K562 (cell line): Measurements from ENCODE around the gene ECT2. TPM values are rescaled to one million over a fixed set of nuclear protein-coding genes. Genes with fewer than 3 reads are reported as not detected.

ENCODE experiments used
- RAD21 ChIP-seq, 2 experiments: fragments of 250-450 bp in 1 of 2; fragments of 450-650 bp in 1 of 2; sonication (Bioruptor Pico) in 1 of 2; formaldehyde crosslinking in 1 of 2; IDR thresholded peaks in 1 of 2; conservative IDR thresholded peaks in 1 of 2; 2 replicates each; pipeline versions ENCODE4 v1.4.0 to v1.8.0; 2020 to 2022; ENCODE audit warnings: mild to moderate bottlenecking in 2 of 2, moderate library complexity in 1 of 2
- TCF7L2 ChIP-seq: fragments of 150-350 bp; IDR thresholded peaks from 2 replicates; pipeline ENCODE4 v1.6.1; 2016; ENCODE audit warnings: low read depth, mild to moderate bottlenecking, low read length, moderate library complexity
- polyA plus RNA-seq, 8 experiments: library from polyadenylated mRNA; depleted of rRNA in 4 of 8; stranded (reverse) in 5 of 8; unstranded in 3 of 8; fragments of >200 nt; fragmentation: Nextera tagmentation in 2 of 8; fragmentation: Illumina TruSeq in 1 of 8; extraction: Ambion mirVana in 2 of 8; extraction: Trizol in 1 of 8; gene quantifications; 2 replicates each; pipeline versions ENCODE4 v1.2.1 to v1.2.3, GENCODE V29; 2011 to 2014; ENCODE audit warnings: inconsistent platforms in 1 of 8, missing spikeins in 1 of 8
- total RNA-seq, 7 experiments: library from RNA; depleted of rRNA in 6 of 7; stranded (reverse); fragments of >200 nt in 6 of 7; fragmentation: Illumina TruSeq in 2 of 7; extraction: Trizol in 2 of 7; gene quantifications; 2 replicates each; pipeline versions ENCODE4 v1.2.1 to v1.2.3, GENCODE V29; 2011 to 2021; ENCODE audit warnings: low replicate concordance in 1 of 7
- TF ChIP-seq, protein P1 (sequence below), 2 experiments: fragments of 450-650 bp; formaldehyde crosslinking in 1 of 2; IDR thresholded peaks; 2 replicates each; pipeline versions ENCODE4 v1.4.0 to v1.6.1; 2014 to 2020; ENCODE audit warnings: mild to moderate bottlenecking in 2 of 2, borderline replicate concordance in 1 of 2, low read depth in 1 of 2

ECT2 gene
- total and polyA plus RNA-seq, 9 of the 15 experiments (the other 6 are each of a cell fraction or from before 2014, with no cell fraction given), result 19.0 to 53.0 (median 36.5) TPM

DNA sequence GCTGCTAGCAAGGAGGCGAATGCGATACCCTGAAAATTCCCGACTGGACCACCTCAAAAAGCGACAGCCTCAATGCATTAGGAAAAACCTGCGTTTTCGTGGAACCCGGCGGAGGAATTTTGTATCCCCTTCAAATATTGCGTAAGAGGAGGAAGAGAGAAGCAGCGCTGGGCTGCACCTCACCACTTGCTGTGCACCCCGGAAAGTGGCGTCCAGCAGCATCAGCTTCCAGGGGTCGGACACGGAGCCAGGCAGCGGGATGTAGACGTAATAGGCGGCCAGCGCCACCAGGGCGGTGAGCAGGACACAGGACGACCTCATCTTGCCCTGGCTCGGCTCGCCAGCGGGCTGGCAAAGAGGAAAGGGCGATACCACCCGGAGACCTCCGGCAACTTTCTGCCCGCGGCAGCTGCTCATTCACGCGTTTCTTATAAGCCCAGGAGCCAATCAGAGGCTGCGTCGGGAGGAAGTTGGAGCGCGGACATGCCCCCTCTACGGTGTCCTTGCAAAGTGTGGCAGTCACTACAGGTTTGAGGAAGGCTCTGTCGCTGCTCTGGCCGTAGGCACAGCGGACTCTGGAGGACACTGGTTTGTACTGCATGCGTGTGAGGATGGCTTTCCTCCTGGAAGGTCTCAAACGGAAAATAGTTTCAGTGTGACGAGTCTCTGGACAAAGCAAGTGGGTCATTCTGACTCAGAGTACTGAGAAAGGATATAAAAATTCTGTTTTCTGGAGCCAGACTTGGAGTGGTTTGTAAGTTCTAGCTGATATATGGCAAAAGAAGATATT lies 39.7 kb upstream of the ECT2 start, which contains the start of gene NCEH1 (continued):
- TF ChIP-seq, protein P1, sequence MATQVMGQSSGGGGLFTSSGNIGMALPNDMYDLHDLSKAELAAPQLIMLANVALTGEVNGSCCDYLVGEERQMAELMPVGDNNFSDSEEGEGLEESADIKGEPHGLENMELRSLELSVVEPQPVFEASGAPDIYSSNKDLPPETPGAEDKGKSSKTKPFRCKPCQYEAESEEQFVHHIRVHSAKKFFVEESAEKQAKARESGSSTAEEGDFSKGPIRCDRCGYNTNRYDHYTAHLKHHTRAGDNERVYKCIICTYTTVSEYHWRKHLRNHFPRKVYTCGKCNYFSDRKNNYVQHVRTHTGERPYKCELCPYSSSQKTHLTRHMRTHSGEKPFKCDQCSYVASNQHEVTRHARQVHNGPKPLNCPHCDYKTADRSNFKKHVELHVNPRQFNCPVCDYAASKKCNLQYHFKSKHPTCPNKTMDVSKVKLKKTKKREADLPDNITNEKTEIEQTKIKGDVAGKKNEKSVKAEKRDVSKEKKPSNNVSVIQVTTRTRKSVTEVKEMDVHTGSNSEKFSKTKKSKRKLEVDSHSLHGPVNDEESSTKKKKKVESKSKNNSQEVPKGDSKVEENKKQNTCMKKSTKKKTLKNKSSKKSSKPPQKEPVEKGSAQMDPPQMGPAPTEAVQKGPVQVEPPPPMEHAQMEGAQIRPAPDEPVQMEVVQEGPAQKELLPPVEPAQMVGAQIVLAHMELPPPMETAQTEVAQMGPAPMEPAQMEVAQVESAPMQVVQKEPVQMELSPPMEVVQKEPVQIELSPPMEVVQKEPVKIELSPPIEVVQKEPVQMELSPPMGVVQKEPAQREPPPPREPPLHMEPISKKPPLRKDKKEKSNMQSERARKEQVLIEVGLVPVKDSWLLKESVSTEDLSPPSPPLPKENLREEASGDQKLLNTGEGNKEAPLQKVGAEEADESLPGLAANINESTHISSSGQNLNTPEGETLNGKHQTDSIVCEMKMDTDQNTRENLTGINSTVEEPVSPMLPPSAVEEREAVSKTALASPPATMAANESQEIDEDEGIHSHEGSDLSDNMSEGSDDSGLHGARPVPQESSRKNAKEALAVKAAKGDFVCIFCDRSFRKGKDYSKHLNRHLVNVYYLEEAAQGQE (IDR thresholded peaks at IDR 0.05; ENCODE audit: borderline replicate concordance), result peak; percentile 74; the same call in 1 of the 2 replicates
- TF ChIP-seq, protein P1 (CRISPR knock-in tag; IDR thresholded peaks at IDR 0.05; ENCODE audit: low read depth), result no peak
- TF ChIP-seq RAD21 (CRISPR knock-in tag; conservative IDR thresholded peaks at IDR 0.05 in 1 of 2, IDR thresholded peaks at IDR 0.05 in 1 of 2) (peak; percentile 61 to 82), TCF7L2 (0 out of 2 replicates have a peak, but pooled peaks have one; percentile 18)
